GM19468 (cell line): ENCODE data around the gene AFM.
"Not testable (repeated sequence)": the region's sequence is repeated elsewhere in the genome, so short reads cannot be mapped to it uniquely, and the experiment has no call there.

Source experiments
- ATAC-seq: cut with Tn5 transposase; IDR thresholded peaks from one replicate; pipeline ENCODE4 v1.9.1; 2021; ENCODE audit warnings: mild to moderate bottlenecking, moderate library complexity, moderate number of reproducible peaks; ENCODE audit not compliant: unreplicated experiment; ENCODE audit errors: extremely low read depth

The AFM gene

DNA sequence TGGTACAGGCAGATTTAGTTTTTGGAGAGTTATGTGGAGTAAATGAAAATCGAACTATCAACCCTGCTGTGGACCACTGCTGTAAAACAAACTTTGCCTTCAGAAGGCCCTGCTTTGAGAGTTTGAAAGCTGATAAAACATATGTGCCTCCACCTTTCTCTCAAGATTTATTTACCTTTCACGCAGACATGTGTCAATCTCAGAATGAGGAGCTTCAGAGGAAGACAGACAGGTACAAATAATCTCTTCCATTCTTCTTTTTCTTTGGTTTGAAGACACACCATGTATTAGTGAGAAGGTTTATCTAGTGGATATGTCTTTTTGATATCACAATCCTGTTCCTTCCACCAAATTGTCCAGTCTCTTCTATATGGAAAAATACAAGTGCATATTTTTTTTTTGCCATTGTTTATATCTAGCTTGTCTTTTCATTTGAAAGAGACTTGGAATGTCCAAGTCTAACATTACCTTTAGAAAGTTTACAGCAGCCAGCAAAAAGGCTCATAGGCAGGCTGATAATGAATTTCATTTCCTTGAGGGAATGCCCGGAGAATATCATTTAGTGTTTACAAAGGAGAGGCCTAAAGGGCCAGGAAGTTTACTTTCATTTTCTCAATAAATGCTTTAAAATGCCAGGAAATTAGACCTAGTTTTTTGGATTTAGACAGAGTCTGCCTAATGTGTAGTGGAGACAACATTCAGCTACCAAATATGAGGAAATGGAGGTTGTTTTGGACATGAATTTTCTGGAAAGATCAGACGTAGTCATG lies 18.6 kb downstream of the AFM start:
- no peak for ATAC-seq

DNA sequence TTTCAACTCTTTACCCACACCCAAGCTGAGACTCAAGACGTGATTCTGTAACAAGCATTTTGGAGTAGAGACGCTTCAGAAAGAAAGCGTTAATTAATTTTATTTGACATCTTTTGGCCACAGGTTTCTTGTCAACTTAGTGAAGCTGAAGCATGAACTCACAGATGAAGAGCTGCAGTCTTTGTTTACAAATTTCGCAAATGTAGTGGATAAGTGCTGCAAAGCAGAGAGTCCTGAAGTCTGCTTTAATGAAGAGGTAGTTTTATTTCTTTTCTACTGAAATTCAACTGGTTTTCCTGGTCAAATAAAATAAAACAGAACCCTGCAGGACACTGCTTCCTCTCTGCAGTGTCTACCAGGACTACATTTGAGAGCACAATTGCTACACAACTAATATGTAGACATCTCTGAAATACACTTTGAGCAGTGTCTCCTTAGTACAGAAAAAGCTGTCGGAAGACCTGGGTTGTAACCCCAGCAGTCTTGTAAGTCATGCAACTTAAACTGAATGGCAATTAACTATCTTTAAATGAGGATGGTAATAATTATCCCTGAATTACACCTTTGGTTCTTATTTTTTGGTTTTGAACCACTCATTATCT lies 20.2 kb downstream of the AFM start:
- no peak for ATAC-seq

DNA sequence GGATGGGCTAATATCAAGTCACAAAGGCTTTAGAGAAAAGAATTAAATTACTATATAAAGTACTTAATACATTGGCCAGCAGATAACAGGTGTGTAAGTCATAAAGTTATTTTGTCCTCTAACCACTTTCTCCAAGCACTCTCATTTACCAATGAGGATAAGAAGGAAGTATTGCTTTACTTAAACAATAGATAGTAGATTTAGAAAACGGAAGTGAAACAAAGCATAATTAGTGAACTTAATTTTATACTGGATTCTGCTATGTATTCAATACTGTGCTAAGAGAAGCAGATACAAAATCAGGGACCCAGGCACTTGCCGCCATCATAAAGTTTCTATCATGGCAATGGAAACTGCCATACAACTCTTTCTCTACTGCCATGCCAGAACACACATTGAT lies 24.0 kb downstream of the AFM start:
- ATAC-seq = no peak

DNA sequence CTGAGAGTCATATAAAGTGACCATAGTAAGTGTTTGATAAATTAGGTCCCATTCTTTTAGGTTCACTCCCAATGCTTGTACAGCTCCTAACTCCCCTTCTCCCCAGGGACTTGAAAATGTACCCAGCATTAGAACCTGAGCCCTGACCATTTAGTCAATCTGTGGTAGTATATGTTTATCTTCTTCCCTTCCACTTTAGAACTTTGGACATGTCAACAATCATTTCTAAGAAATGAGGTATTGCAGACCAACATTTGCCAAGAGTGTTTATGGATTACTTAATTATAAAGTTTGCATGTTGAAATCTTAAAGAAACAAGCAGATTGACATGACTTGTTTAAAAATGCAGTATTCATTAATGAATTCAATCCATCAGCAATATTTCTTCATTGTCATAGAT lies 26.0 kb downstream of the AFM start:
- no peak for ATAC-seq

DNA sequence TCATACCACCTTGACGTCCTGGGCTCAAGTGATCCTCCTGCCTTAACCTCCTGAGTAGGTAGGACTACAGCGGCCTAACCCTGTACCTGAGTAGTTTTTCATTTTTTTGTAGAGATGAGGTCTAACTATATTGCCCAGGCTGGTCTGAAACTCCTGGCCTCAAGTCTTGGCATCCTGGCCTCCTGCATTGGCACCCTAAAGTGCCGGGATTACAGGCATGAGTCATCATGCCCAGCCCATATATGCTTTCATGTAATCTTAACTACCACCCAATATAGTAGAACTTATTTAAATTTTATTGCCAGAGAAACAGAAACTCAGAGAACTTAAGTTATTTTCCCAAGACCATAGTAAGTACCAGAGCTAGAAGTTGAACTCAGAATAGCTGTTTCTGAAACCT lies 27.1 kb downstream of the AFM start:
- ATAC-seq = no peak

DNA sequence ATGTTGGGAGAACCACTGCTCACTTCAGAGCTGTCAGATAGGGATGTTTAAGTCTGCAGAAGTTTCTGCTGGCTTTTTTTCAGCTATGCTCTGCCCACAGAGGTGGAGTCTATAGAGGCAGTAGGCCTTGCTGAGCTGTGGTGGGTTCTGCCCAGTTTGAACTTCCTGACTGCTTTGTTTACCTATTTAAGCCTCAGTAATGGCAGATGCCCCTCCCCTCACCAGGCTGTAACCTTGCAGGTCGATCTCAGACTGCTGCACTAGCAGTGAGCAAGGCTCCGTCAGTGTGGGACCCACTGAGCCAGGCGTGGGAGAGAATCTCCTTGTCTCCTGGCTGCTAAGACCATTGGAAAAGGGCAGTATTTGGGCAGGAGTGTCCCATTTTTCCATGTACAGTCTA lies 36.8 kb downstream of the AFM start:
- no peak for ATAC-seq

DNA sequence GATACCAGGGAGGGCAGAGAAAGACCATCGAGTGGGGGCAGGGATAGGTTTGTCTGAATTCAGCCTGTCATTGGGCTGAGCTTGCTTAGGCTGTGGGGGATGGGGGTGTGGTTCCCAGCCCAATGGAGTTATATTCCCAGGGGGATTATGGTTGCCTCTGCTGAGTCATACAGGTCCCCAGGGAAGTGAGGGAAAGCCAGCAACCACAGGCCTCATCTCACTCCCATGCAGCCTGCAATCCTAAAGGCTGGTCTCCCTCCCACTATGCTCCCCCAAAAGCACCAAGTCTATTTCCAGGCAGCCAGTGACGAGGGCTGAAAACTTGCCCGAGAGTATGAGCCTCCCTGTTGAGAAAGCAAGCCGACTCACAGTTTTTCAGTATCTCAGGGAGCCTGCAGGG lies 39.3 kb downstream of the AFM start:
- no peak for ATAC-seq

DNA sequence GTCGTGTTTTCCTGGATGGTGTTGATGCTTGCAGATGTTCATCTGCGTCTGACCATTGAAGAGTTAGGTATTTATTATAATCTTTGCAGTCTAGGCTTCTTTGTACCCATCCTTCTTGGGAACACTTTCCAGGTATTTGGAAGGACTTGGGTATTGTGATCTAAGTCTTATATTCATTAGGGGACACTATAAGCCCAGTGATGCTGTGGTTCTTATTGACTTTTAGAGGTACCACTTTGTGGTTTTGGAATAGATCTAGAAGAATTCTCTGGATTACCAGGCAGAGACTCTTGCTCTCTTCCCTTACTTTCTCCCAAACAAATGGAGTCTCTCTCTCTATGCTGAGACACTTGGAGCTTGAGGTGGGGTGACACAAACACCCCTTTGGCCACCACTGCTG lies 41.6 kb downstream of the AFM start:
- ATAC-seq = no peak

DNA sequence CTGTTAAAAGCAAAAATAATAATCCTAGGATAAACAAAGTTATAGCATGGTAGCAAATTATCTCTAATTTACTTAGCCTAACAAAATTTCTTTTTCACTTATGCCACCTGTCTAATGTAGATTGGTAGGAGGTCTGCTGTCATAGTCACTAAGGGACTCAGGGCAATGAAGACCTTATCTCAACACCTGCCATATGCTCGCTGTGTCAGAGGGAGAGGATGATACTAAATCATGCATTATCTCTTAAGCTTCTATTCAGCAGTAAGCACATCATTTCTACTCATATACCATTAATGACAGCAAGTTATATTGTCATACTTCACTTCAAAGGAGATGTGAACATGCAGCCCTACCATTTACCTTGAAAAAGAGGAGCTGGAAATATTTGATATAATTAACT lies 44.1 kb downstream of the AFM start:
- no peak for ATAC-seq

DNA sequence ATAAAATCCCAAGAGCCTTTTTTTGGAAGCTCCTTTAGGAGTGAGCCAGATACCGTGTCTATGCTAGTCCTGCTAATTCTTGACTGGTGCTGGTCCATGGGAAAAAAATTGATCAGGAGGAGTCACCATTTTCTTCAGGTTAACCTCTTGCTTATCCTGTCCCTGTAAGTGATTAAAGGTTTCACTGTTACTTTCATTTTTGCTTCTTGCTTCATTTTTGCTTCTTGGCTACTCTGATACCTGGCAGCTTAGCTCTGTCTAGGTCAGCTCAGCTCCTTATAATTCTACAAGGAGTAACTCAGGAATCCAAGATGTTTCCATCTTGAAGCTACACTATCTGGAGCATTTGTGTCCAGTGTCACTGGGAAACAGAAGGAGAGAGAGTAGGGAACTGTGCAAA lies 45.7 kb downstream of the AFM start:
- ATAC-seq = peak; percentile 54

DNA sequence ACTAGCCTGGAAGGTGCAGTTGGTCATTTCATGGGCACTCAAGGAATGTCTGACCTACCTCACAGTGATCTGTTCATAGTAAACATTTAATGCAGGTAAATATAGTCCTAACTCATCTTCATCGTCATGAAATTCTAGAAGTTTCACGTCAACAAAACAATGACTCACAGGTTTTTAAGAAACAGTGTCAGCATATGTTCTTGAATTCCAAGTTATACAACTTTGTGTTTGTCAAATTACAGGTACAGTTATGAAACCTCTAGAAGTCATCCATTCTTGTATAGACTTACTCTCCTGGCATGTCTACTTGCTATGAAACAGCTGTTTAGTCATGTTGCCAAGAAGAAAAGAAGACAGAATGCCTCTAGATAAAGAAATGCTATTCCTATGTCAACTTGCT lies 46.6 kb downstream of the AFM start:
- ATAC-seq = no peak

DNA sequence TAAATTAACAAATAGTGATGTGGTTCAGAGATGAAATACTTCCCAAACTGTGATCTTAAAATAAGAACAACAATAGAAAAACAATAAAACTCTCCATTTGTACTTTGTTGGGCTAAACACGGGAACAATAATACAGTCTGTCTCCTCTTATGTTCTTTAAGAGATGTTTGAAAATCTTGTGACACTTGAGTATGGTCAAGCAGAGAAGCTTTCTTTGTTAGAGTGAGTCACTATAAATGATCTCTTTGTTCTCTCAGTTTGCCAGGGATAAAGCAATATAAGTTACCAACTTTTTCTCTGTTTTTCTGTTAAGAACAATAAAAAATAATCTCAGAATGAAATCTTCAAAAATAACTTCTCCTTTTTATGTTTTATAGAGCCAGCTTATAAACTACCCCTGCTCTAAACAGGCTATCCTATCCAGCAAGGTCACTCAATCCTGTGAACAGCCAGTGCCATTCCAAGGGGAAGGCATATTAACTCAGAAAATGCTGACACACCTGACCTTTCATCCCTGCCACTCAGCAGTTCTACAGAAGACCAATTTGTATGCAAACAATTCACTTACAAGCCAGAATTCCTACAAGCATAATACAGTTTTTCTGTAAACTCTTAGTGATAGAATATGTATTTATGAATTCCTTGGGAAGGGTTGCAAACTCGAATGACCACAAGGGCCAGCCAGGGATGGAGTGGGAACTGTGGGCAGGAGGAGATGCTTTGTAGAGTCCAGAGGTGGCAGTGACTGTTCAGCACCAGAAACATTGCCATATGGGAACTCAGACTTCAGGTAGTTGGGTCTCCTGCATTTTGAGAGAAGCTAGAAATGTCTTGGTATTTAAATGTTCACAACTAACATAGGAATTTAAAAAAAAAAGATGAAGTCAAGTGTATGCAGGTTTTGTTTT lies 52.2 kb downstream of the AFM start:
- ATAC-seq = no peak

DNA sequence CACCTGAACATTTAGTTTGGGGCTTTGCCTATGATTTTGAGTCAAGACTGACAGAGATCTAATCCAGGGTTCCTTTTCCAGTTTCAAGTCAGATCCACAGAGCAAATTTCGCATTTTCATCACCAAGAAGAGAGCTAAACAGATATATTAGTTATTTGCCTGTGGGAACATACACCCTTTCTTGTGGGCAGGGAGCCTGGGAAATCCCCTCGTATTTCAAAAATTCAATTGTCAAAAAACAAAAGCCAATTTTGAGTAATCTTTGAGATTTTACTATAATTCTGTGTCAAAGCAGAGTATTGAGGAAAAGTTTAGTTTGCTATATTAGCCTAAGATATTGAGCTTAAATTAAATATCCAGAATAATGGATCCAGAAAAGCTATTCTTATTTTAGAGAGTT lies 56.6 kb downstream of the AFM start:
- ATAC-seq = no peak

DNA sequence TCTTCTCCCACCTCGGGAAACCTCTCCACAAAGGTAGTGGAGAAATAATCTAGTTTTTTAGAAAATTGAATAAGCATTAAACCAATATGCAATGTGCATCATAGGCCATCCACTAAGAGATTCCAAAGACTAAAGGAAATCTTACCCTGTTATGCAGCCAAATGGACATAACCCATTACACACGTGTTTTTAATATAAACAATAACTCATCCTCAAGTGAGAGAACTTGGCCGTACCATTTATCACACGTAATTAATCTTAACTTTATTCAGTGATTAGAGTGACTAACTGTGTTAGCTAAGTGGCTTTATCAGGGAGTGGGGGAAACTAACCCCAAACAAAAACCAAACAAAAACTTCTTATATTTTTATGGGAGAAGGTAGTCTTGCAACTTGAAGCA lies 57.8 kb downstream of the AFM start:
- ATAC-seq = no peak

DNA sequence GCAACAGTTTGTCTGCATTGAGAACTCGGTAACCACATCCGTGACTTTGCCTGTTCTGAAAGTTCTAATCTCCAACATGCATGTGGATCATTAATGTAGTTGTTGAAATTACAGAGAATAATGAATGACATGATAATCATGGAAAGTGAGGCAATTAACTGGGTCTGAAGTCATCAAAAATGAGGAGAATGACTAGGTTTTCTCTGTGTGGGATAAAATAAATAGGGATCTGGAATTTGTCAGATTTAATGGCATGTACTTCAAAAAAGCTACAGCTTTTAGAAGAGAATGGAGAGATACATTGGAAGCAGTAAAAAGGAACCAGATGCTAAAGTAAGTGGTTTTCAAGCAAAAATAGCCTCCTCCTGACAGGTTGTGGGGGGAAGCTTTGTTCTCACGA lies 59.3 kb downstream of the AFM start:
- no peak for ATAC-seq

DNA sequence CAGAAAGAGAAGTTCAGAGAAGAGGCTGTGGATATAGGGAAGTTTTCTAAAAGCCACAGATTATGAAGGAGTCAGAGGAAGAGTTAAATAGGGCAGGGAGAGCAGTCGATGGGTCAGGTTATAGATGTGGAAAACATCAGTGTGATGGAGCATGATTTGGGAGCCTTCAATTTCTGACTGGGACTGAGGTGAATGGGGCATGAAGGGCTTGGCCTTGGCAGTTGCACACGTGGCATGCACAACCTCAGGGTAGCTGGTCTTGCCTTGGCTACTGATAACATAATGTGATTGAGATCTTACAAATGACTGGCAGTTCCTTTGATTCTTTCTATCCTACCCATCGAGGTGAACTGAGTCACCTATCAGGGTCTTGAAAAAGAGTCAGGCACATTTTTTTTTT lies 59.7 kb downstream of the AFM start:
- ATAC-seq = no peak

DNA sequence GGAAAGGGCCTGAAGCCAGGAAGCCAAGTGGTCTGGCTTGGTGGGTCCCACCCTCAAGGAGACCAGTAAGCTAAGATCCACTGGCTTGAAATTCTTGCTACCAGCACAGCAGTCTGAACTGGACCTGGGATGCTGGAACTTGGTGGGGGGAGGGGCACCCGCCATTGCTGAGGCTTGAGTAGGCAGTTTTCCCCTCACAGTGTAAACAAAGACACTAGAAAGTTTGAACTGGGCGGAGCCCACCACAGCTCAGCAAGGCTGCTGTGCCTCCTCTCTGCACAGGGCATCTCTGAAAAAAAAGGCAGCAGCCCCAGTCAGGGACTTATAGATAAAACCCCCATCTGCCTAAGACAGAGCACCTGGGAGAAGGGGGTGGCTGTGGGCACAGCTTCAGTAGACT lies 63.1 kb downstream of the AFM start:
- no peak for ATAC-seq

DNA sequence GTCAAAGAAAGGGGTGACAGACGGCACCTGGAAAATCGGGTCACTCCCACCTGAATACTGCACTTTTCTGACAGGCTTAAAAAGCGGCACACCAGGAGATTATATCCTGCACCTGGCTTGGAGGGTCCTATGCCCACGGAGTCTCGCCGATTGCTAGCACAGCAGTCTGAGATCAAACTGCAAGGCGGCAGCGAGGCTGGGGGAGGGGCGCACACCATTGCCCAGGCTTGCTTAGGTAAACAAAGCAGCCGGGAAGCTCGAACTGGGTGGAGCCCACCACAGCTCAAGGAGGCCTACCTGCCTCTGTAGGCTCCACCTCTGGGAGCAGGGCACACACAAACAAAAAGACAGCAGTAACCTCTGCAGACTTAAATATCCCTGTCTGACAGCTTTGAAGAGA lies 69.3 kb downstream of the AFM start:
- not testable (repeated sequence) for ATAC-seq
